Measurements from ENCODE around the gene GAB4. TPM values are rescaled to one million over a fixed set of nuclear protein-coding genes. Genes with fewer than 3 reads are reported as not detected.

The GAB4 gene
- total and polyA plus RNA-seq, 8 donors, result not detected

DNA sequence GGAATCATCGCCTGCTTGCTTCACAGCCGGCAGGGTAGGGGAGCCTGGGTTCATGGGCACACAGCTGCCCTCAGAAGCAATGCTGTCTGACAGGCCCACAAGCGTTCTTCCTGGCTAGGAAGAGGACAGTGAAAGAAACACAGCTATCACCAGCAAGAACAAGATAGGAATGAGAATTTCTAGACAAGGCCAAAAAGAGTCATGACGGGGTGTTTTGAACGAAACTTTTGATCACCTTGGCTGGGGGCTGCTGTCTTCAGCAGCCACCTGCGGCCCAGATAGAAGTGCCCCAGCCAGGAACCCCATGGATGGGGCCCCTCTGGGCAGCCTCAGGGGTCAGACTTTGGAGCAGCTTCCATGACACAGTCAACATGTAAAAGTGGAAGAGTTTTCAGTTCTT lies 41.8 kb downstream of the GAB4 start:
- no peaks in the 10 kb centered on the region for H3K4me1 ChIP-seq
- DNase-seq, result no peak
- H3K27ac ChIP-seq, result no peak overlapping the region
- 78 to 86% (median 81%) methylated on average over 6 of the region's 6 CpGs for WGBS, 5 donors
- TF ChIP-seq, protein P1, sequence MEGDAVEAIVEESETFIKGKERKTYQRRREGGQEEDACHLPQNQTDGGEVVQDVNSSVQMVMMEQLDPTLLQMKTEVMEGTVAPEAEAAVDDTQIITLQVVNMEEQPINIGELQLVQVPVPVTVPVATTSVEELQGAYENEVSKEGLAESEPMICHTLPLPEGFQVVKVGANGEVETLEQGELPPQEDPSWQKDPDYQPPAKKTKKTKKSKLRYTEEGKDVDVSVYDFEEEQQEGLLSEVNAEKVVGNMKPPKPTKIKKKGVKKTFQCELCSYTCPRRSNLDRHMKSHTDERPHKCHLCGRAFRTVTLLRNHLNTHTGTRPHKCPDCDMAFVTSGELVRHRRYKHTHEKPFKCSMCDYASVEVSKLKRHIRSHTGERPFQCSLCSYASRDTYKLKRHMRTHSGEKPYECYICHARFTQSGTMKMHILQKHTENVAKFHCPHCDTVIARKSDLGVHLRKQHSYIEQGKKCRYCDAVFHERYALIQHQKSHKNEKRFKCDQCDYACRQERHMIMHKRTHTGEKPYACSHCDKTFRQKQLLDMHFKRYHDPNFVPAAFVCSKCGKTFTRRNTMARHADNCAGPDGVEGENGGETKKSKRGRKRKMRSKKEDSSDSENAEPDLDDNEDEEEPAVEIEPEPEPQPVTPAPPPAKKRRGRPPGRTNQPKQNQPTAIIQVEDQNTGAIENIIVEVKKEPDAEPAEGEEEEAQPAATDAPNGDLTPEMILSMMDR (IDR thresholded peaks at IDR 0.05), result no peak
- no peak for TF ChIP-seq EP300 (IDR thresholded peaks at IDR 0.05)
- no peak for TF ChIP-seq POLR2A (IDR thresholded peaks at IDR 0.05)
- TF ChIP-seq POLR2AphosphoS5 (IDR thresholded peaks at IDR 0.05), result no peak
- H3K27me3 ChIP-seq, result peaks cover 0 to 3% (median 0%) of the 10 kb centered on the region in 3 donors
- no peak overlapping the region for H3K4me3 ChIP-seq
- H3K36me3 ChIP-seq, result no peaks in the 10 kb centered on the region
- intact Hi-C loops (cut with DNase I; ENCODE audit: low total_unique reads), result no loop called here
- no peaks in the 10 kb centered on the region for H3K9me3 ChIP-seq

DNA sequence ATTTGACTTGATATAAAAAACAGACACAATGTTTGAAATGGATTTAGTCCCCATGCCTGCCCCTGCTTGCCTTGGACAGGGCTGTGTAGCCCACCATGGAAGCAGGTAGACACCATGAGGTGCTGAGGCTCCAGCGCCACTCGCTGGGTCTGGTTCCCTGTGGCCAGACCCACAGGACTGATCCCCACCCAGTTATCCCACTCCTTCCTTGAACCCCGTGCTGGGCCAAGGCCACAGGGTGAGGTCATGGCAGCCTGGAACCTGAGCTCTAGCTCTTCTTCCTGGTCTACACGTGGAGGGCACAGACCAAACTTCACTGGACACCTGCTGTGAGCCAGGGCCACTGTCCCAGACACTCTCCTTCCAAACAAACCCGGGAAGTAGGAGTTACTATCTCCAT lies 42.5 kb downstream of the GAB4 start:
- WGBS, 5 donors, result 68 to 75% (median 71%) methylated on average over 5 of the region's 5 CpGs
- no peaks in the 10 kb centered on the region for H3K36me3 ChIP-seq
- H3K27ac ChIP-seq, result no peak overlapping the region
- no peak for DNase-seq
- peaks cover 0 to 3% (median 0%) of the 10 kb centered on the region in 3 donors for H3K27me3 ChIP-seq
- intact Hi-C loops (cut with DNase I; ENCODE audit: low total_unique reads), result no loop called here
- no peak overlapping the region for H3K4me3 ChIP-seq
- no peaks in the 10 kb centered on the region for H3K9me3 ChIP-seq
- TF ChIP-seq, protein P1 (IDR thresholded peaks at IDR 0.05), result no peak
- TF ChIP-seq POLR2A (IDR thresholded peaks at IDR 0.05) (no peak), EP300 (IDR thresholded peaks at IDR 0.05) (no peak), POLR2AphosphoS5 (IDR thresholded peaks at IDR 0.05) (no peak)
- H3K4me1 ChIP-seq, result no peaks in the 10 kb centered on the region

DNA sequence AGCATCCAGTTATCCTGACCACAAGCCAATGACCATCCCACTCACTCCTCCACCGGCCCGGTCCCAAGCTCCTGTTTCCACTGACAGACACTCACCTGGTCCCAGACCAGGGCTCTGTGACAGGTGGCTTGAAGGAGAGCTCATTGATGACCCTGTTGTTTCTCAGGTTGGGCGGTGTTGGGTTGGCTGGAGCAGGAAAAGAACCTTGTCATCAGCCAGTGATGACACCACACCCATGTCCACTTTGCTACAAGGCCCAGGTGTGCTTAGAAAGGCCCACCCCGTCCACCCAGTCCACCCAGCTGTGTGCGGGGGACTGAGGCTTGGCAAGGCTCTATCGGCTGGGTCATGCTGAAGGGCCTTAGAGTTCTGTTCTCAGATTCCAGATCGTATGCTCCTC lies 42.9 kb downstream of the GAB4 start:
- no peak for DNase-seq
- no peaks in the 10 kb centered on the region for H3K9me3 ChIP-seq
- intact Hi-C loops (cut with DNase I; ENCODE audit: low total_unique reads), result no loop called here

GRCh38 chr22:16964366-16964765 lies 43.7 kb downstream of the GAB4 start:
- H3K36me3 ChIP-seq, result no peaks in the 10 kb centered on the region
- intact Hi-C loops (cut with DNase I; ENCODE audit: low total_unique reads), result no loop called here
- H3K27ac ChIP-seq, result no peak overlapping the region
- H3K9me3 ChIP-seq, result no peaks in the 10 kb centered on the region
- TF ChIP-seq POLR2A (IDR thresholded peaks at IDR 0.05) (no peak), POLR2AphosphoS5 (IDR thresholded peaks at IDR 0.05) (no peak), EP300 (IDR thresholded peaks at IDR 0.05) (no peak)
- TF ChIP-seq, protein P1 (IDR thresholded peaks at IDR 0.05), result no peak
- H3K4me3 ChIP-seq, result no peak overlapping the region
- H3K4me1 ChIP-seq, result no peaks in the 10 kb centered on the region
- 67 to 79% (median 76%) methylated on average over 5 of the region's 5 CpGs for WGBS, 5 donors
- no peak for DNase-seq
- no peaks in the 10 kb centered on the region for H3K27me3 ChIP-seq

More for the DNA sequence above, 42.9 kb downstream of the GAB4 start:
- no peak overlapping the region for H3K4me3 ChIP-seq
- peaks cover 0 to 3% (median 0%) of the 10 kb centered on the region in 3 donors for H3K27me3 ChIP-seq
- no peaks in the 10 kb centered on the region for H3K36me3 ChIP-seq
- no peaks in the 10 kb centered on the region for H3K4me1 ChIP-seq
- TF ChIP-seq POLR2A (IDR thresholded peaks at IDR 0.05) (no peak), POLR2AphosphoS5 (IDR thresholded peaks at IDR 0.05) (no peak), EP300 (IDR thresholded peaks at IDR 0.05) (no peak)
- TF ChIP-seq, protein P1 (IDR thresholded peaks at IDR 0.05), result no peak
- no peak overlapping the region for H3K27ac ChIP-seq
- 67 to 86% (median 81%) methylated on average over 4 to 7 of the region's 7 CpGs for WGBS, 5 donors

All from stomach (tissue), 9 donors.